Keratinocyte (primary cell): Measurements from ENCODE around the gene FARP1. TPM values are rescaled to one million over a fixed set of nuclear protein-coding genes. Genes with fewer than 3 reads are reported as not detected.

ENCODE experiments used
- DNase-seq: peaks from one replicate; pipeline ENCODE4 v3.0.0-alpha.2; 2011; ENCODE audit warnings: low read depth, missing footprints, low spot score
- FAIRE-seq: peaks from 2 replicates; lab custom pipeline; 2011; peaks lifted over from hg19 to GRCh38; lab: Jason Lieb, UNC
- H2AFZ ChIP-seq: 2 replicates; pipeline ENCODE4 v1.6.0; 2012; ENCODE audit warnings: low read length, control low read depth, inconsistent platforms; ENCODE audit not compliant: control insufficient read depth
- H3K27ac ChIP-seq: 2 replicates; pipeline ENCODE4 v1.5.1; 2011; ENCODE audit warnings: low read length; ENCODE audit not compliant: control insufficient read depth, insufficient read depth
- H3K27me3 ChIP-seq: 3 replicates; pipeline ENCODE4 v1.6.0; 2011; ENCODE audit warnings: low read length; ENCODE audit not compliant: control insufficient read depth, insufficient read depth; ENCODE audit errors: extremely low read depth
- H3K36me3 ChIP-seq, 2 experiments: 2 replicates in 1 of 2; 3 replicates in 1 of 2; pipeline ENCODE4 v1.5.1; 2011; ENCODE audit warnings: low read length in 2 of 2, mild to moderate bottlenecking in 1 of 2; ENCODE audit not compliant: control insufficient read depth in 2 of 2, insufficient read depth in 2 of 2; ENCODE audit errors: extremely low read depth in 1 of 2
- H3K4me1 ChIP-seq: 3 replicates; pipeline ENCODE4 v1.5.1; 2011; ENCODE audit warnings: low read length; ENCODE audit not compliant: control insufficient read depth, insufficient read depth; ENCODE audit errors: extremely low read depth
- H3K4me2 ChIP-seq: 3 replicates; pipeline ENCODE4 v1.6.0; 2011; ENCODE audit warnings: low read depth, low read length; ENCODE audit not compliant: control insufficient read depth, insufficient read depth; ENCODE audit errors: extremely low read depth
- H3K4me3 ChIP-seq, 3 experiments: fragments of 200-600 bp in 1 of 3; sonication (generic) in 1 of 3; 2 replicates in 2 of 3; 3 replicates in 1 of 3; pipeline ENCODE4 v1.5.1; 2011 to 2016; ENCODE audit warnings: low read length in 3 of 3, mild to moderate bottlenecking in 3 of 3, control low read depth in 2 of 3, inconsistent platforms in 1 of 3, low read depth in 1 of 3, mixed read lengths in 1 of 3, mixed run types in 1 of 3, moderate library complexity in 1 of 3; ENCODE audit not compliant: control insufficient read depth in 2 of 3, insufficient read depth in 2 of 3; ENCODE audit errors: extremely low read depth in 1 of 3
- H3K79me2 ChIP-seq: 2 replicates; pipeline ENCODE4 v1.6.0; 2012; ENCODE audit warnings: low read length; ENCODE audit not compliant: control insufficient read depth, insufficient read depth
- H3K9ac ChIP-seq: 3 replicates; pipeline ENCODE4 v1.6.0; 2011; ENCODE audit warnings: low read length; ENCODE audit not compliant: control insufficient read depth, insufficient read depth; ENCODE audit errors: extremely low read depth
- H3K9me1 ChIP-seq: 3 replicates; pipeline ENCODE4 v1.6.0; 2011; ENCODE audit warnings: low read length; ENCODE audit not compliant: control insufficient read depth, insufficient read depth; ENCODE audit errors: extremely low read depth
- H3K9me3 ChIP-seq: 2 replicates; pipeline ENCODE4 v1.5.1; 2012; ENCODE audit warnings: low read depth, low read length; ENCODE audit not compliant: control insufficient read depth
- H4K20me1 ChIP-seq: 3 replicates; pipeline ENCODE4 v1.6.0; 2011; ENCODE audit warnings: low read length; ENCODE audit not compliant: control insufficient read depth, insufficient read depth; ENCODE audit errors: extremely low read depth
- CTCF ChIP-seq, 3 experiments: IDR thresholded peaks in 1 of 3; conservative IDR thresholded peaks in 1 of 3; optimal IDR thresholded peaks in 1 of 3; 2 replicates in 2 of 3; 3 replicates in 1 of 3; pipeline versions ENCODE3 to v1.5.1; 2011; ENCODE audit warnings: low read length in 3 of 3, mild to moderate bottlenecking in 3 of 3, moderate library complexity in 2 of 3, control low read depth in 1 of 3, inconsistent platforms in 1 of 3; ENCODE audit not compliant: insufficient read depth in 2 of 3; ENCODE audit errors: extremely low read depth in 1 of 3
- EZH2 ChIP-seq: IDR thresholded peaks from one replicate; pipeline ENCODE4 v1.6.1; 2012; ENCODE audit warnings: inconsistent platforms, mild to moderate bottlenecking, low read length, moderate library complexity
- dilution Hi-C: fragments of 300-500 bp; cut with MboI; formaldehyde crosslinking; loops from one replicate; pipeline ENCODE4 v1.7.0; 2020; ENCODE audit warnings: low sequenced_read_pairs; ENCODE audit not compliant: extremely low pct_ligation_motif_present
- polyA plus RNA-seq, 5 experiments: library from polyadenylated mRNA; depleted of rRNA in 3 of 5; stranded (reverse) in 3 of 5; stranded (forward) in 1 of 5; unstranded in 1 of 5; fragments of >200 nt; gene quantifications; 1 replicate in 1 of 5; 2 replicates in 3 of 5; 3 replicates in 1 of 5; pipeline versions ENCODE4 v1.2.1 to v1.2.3, GENCODE V29; 2011 to 2012; ENCODE audit warnings: missing spikeins in 2 of 5, low read depth in 1 of 5, low replicate concordance in 1 of 5

The FARP1 gene
- polyA plus RNA-seq, 1 donor (not counting 4 experiments of a cell fraction or from before 2014, with no cell fraction given): 10.3 TPM

- Histone ChIP-seq H3K27ac (no peak overlapping the region), H3K79me2 (no peaks in the 10 kb centered on the region), H3K4me2 (no peak overlapping the region), H3K27me3 (no peaks in the 10 kb centered on the region), H3K9me1 (no peaks in the 10 kb centered on the region), H3K4me1 (no peaks in the 10 kb centered on the region), H3K36me3 (no peaks in the 10 kb centered on the region), H3K4me3 (no peak overlapping the region), H4K20me1 (no peaks in the 10 kb centered on the region), H3K9me3 (no peaks in the 10 kb centered on the region), H2AFZ (no peak overlapping the region), H3K9ac (no peak overlapping the region)
- TF ChIP-seq CTCF (optimal IDR thresholded peaks at IDR 0.05 in 1 of 3, IDR thresholded peaks at IDR 0.05 in 1 of 3, conservative IDR thresholded peaks at IDR 0.05 in 1 of 3; ENCODE audit: extremely low read depth in 1 of 3, insufficient read depth in 2 of 3, low read length in 3 of 3): no peak
- no peak for TF ChIP-seq EZH2
- no peak for FAIRE-seq
- dilution Hi-C loops: no loop called here
- no peak for DNase-seq
These were observed 177.7 kb downstream of the FARP1 start for GRCh38 chr13:98320561-98321105.

- Histone ChIP-seq H3K4me3 (no peak overlapping the region), H2AFZ (no peak overlapping the region), H3K36me3 (no peaks in the 10 kb centered on the region), H3K27me3 (no peaks in the 10 kb centered on the region), H3K9me3 (no peaks in the 10 kb centered on the region), H4K20me1 (no peaks in the 10 kb centered on the region), H3K27ac (no peak overlapping the region), H3K9ac (no peak overlapping the region), H3K4me2 (no peak overlapping the region), H3K79me2 (no peaks in the 10 kb centered on the region), H3K4me1 (no peaks in the 10 kb centered on the region), H3K9me1 (no peaks in the 10 kb centered on the region)
- FAIRE-seq (no peak), DNase-seq (no peak)
- TF ChIP-seq EZH2: no peak
- no peak for TF ChIP-seq CTCF (optimal IDR thresholded peaks at IDR 0.05 in 1 of 3, IDR thresholded peaks at IDR 0.05 in 1 of 3, conservative IDR thresholded peaks at IDR 0.05 in 1 of 3; ENCODE audit: extremely low read depth in 1 of 3, insufficient read depth in 2 of 3, low read length in 3 of 3)
- dilution Hi-C loops: no loop called here
These were observed 178.5 kb downstream of the FARP1 start for GRCh38 chr13:98321395-98321794.
